HG02571 (cell line): ENCODE data around the gene CDH4.
"Not testable (repeated sequence)": the region's sequence is repeated elsewhere in the genome, so short reads cannot be mapped to it uniquely, and the experiment has no call there.

Source experiments
- ATAC-seq: cut with Tn5 transposase; IDR thresholded peaks from one replicate; pipeline ENCODE4 v1.9.1; 2021; ENCODE audit warnings: mild to moderate bottlenecking, moderate library complexity; ENCODE audit not compliant: unreplicated experiment

Gene CDH4

GRCh38 chr20:61451009-61451408 lies 198.9 kb downstream of the CDH4 start:
- no peak for ATAC-seq

- ATAC-seq = no peak
Measured at GRCh38 chr20:61451953-61452352, 199.9 kb downstream of the CDH4 start.

- ATAC-seq = no peak
Measured at GRCh38 chr20:61453219-61453618, 201.2 kb downstream of the CDH4 start.

- ATAC-seq = not testable (repeated sequence)
Measured at GRCh38 chr20:61453623-61454022, 201.6 kb downstream of the CDH4 start.

- ATAC-seq = no peak
Measured at GRCh38 chr20:61454053-61454452, 202.0 kb downstream of the CDH4 start.

GRCh38 chr20:61455508-61456215 lies 203.6 kb downstream of the CDH4 start:
- ATAC-seq = no peak

GRCh38 chr20:61457725-61458124 lies 205.7 kb downstream of the CDH4 start:
- ATAC-seq = no peak

- no peak for ATAC-seq
Measured at GRCh38 chr20:61458146-61458746, 206.2 kb downstream of the CDH4 start.

GRCh38 chr20:61459266-61459665 lies 207.2 kb downstream of the CDH4 start:
- ATAC-seq = no peak

- ATAC-seq = no peak
Measured at GRCh38 chr20:61459705-61460104, 207.6 kb downstream of the CDH4 start.

- no peak for ATAC-seq
Measured at GRCh38 chr20:61460261-61461052, 208.4 kb downstream of the CDH4 start.

- ATAC-seq = no peak
Measured at GRCh38 chr20:61461461-61461860, 209.4 kb downstream of the CDH4 start.

- no peak for ATAC-seq
Measured at GRCh38 chr20:61464307-61465303, 212.5 kb downstream of the CDH4 start.

- ATAC-seq = no peak
Measured at GRCh38 chr20:61475729-61476128, 223.7 kb downstream of the CDH4 start.

GRCh38 chr20:61476956-61477355 lies 224.9 kb downstream of the CDH4 start:
- ATAC-seq = no peak

- no peak for ATAC-seq
Measured at GRCh38 chr20:61477451-61477861, 225.4 kb downstream of the CDH4 start.

GRCh38 chr20:61478094-61478493 lies 226.0 kb downstream of the CDH4 start:
- no peak for ATAC-seq

GRCh38 chr20:61478611-61479305 lies 226.7 kb downstream of the CDH4 start:
- no peak for ATAC-seq

- ATAC-seq = not testable (repeated sequence)
Measured at GRCh38 chr20:61479433-61479832, 227.4 kb downstream of the CDH4 start.
